HG03039 (cell line): ENCODE results near the gene PIGL.
"Not testable (repeated sequence)": the region's sequence is repeated elsewhere in the genome, so short reads cannot be mapped to it uniquely, and the experiment has no call there.

Source experiments
- ATAC-seq: cut with Tn5 transposase; IDR thresholded peaks from one replicate; pipeline ENCODE4 v1.9.1; 2021; ENCODE audit warnings: mild to moderate bottlenecking, moderate library complexity; ENCODE audit not compliant: unreplicated experiment

PIGL gene

GRCh38 chr17:16217002-16217635, at the start of gene PIGL:
Gene PIGL (plus strand): TSS chr17:16217210. CDS start chr17:16217227, 17 bp downstream.
- no peak for ATAC-seq

GRCh38 chr17:16171613-16172012, 45.4 kb upstream of the PIGL start:
- ATAC-seq, result no peak

DNA sequence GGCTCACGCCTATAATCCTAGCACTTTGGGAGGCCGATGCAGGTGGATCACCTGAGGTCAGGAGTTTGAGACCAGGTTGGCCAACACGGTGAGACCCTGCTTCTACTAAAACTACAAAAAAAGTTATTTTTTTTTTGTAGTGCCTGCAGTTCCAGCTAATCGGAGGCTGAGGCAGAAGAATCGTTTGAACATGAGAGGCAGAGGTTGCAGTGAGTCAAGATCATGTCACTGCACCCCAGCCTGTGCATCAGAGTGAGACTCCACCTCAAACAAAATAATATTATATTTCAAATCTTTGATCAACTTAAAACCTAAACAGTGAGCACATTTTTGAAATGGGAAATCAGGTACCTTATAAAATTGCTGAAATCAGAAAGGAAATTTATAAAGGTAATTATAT, 38.2 kb upstream of the PIGL start:
- no peak for ATAC-seq

DNA sequence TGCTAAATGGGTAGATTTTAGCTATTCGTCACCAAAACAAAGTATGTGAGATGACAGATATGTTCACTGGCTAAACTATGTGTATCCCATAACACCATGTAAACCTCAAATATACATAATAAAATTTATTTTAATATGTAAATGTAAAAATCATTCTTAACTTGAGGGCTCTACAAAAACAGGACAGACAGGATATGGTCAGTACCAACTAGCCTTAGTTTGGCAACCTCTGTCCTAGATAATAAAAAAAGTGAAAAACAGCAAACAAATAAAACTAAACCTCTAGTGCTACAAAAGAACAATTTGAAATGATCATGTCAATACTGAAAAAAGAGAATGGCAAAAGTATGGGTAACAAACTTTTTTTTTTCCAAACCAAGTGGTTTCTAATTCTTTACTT, 35.4 kb upstream of the PIGL start:
- ATAC-seq, result no peak

- no peak for ATAC-seq
These were observed 29.4 kb upstream of the PIGL start for GRCh38 chr17:16187642-16188041.

DNA sequence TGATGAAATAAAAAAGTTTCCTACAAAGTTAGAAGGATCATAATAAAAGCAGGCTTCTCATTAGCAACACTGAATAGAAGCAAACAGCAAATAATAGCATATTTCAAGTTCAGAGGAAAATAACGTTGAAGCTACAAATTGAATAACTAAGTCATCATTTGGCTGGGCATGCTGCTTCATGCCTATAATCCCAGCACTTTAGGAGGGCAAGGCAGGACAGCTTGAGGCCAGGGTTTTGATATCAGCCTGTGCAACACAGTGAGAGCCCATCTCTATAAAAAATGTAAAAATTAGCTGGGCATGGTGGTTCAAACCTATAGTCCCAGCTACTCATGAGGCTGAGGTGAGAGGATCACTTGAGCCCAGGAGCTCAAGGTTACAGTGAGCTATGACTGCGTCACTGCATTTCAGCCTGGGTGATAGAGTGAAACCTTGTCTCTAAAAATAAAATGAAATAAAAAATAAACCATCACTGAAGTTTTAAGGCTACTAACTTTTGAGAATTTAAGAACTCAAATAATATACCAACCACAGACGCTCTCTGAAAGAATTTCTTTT, 27.1 kb upstream of the PIGL start:
- ATAC-seq, result no peak

DNA sequence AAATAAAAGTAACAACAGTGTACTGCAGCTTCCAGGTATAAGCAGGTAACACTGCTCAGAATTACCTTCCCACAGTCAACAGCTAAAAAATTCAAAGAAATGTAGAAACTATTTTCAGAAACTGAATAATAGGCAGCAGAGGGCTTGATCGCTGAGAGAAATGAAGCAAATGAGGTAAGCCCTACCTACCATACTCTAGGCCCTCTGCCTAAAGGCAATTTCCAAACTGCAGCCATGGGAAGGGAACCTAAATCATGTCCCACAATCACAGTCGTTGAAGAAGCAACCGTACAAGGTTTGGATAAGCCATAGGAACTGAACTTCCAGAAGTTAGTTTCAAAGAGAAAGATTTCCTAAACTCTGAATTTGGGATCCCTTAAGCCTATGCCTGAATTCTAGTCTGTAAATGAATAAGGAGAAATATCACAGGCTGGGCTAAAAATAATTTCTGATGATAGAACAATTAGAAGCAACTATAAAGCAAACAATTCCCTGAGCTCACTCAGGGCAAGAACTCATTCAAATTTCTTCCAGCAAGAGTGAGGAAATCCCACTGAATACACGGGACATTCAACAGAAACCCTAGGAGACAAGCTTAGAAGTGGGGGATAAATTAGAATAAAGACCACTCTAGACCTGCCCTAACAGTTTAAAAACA, 26.2 kb upstream of the PIGL start:
- no peak for ATAC-seq

GRCh38 chr17:16191604-16192003, 25.4 kb upstream of the PIGL start:
- ATAC-seq, result no peak

DNA sequence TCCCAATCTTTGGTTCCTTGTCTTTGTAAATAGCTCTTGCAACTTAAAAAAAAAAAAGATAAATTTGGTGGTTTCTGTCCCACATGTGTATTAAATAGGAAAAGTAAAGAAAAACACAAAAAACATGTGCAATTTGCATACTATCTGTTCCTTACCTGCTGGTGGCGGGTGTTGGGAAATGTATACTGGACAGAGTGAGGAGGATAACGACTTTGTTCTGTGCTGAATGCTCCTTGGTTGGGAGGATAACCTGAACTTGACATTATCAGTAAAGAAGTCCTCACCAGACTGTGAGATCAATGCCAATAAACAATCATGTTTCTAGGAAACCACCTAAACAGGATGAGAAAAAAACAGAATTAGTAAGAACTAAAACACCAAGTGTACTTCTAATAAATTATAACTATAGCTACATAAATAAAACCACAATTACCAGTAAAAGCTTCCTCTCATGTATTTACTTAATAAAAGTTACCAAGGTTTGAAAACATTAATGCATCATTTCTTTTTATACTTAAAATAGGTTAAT, 22.6 kb upstream of the PIGL start:
- ATAC-seq, result not testable (repeated sequence)

DNA sequence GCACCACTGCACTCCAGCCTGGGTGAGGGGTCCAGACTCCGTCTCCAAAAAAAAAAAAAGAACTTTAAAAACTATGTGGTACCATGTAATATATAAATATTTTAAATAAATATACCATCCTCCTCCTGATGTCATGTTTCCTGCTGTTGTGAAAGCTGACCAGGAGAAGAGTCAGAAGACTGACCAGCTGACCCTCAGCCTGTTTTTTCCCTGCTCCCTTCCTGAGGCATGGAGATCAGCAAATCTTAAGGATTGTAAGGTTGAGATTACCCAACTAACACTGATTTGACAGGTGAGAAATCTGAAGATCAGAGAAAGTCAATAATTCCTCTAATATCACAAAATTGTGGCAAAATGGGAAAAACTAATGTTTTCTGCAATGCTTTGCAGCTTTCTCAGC, 19.7 kb upstream of the PIGL start:
- no peak for ATAC-seq

DNA sequence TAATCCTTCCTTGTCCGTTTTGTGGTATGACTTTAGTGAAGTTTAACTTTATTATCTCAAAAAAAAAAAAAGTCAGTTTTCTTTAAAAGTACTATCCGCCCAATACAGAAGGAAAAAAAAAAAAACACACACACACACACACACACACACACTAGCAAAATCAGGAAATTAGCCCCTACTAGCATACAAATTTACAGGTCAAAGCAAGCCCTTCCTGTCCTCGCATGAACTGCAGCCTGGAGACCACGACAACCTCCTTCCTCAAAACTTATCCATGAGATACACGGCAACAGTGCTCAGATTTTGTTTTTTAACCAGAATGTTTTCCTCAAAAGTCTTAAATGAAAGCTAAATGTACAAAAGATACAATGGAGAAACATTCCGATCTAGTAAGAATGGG, 17.9 kb upstream of the PIGL start:
- ATAC-seq, result no peak

DNA sequence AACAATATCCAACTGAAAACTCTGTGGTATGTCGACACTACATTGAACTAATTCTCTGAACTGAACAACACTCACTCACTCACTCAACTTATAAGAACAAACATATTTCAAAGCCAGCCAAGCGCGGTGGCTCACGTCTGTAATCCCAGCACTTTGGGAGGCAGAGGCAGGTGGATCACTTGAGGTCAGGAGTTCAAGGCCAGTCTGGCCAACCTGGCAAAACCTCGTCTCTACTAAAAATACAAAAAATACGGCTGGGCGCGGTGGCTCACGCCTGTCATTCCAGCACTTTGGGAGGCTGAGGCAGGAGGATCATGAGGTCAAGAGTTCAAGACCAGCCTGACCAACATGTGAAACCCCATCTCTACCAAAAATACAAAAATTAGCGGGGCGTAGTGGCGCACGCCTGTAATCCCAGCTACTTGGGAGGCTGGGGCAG, 15.3 kb upstream of the PIGL start:
- ATAC-seq, result not testable (repeated sequence)

DNA sequence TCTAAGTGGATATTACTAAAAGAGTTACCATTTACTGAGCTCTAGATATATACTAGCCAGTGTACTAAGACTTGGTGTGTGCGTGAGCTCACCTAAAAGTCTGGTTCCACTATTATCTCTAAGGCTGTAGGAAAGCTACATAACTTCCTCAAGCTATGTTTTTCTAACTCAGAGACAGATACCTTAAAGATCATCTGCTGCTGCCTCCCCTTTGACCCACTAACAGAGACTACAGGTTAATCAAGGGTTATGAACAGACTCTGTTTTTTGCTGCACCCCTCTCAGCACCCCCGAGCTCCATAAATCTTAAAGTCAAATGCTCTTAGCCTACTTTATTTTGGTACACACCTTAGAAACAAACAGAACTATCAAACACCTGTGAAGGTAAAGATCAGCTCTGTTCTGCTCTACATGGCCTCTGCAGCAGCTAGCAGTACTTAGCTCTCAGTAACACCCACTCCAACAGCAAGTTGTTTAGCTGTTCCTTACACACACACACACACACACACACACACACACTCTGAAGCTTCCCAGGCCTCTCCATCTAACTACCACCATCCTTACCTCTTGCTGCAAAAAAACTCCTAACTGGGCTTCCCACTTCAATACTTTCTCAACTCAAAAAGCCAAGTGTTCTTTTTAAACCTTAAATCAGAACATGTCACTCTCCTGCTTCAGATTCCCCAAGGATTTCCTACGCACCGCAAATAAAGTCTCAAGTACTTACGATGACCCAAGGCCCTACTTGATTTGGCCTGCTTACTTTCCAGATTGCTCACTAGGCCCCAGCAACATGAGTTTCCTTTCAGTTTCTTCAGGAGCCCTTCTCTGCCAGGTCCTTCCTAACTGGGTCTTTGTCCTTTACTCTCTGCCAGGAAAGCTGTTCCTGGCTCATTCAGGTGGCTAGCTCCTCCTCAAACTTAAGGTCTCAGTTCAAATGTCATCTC, 14.2 kb upstream of the PIGL start:
- ATAC-seq, result not testable (repeated sequence)

GRCh38 chr17:16204763-16205162, 12.2 kb upstream of the PIGL start:
- not testable (repeated sequence) for ATAC-seq

DNA sequence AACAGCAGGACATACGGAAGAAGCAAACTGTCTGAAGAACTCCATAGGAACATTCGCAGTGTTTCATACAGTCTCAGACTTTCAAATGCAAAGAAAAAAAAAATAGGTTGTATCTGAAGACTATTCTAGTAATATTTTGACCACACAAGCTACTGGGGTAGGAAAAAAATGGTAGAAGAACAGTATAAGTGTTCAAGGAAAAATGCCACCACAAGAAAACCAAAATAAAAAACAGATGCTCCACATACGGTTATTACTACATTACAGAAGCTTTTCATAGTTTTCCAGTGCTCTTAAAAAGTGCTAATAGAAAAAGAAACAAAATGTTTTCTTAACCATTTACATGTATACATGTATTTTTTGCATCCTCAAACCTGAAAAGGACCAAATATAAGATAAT, 5.4 kb upstream of the PIGL start:
- no peak for ATAC-seq

- no peak for ATAC-seq
These were observed 4.2 kb upstream of the PIGL start for GRCh38 chr17:16212793-16213192.

DNA sequence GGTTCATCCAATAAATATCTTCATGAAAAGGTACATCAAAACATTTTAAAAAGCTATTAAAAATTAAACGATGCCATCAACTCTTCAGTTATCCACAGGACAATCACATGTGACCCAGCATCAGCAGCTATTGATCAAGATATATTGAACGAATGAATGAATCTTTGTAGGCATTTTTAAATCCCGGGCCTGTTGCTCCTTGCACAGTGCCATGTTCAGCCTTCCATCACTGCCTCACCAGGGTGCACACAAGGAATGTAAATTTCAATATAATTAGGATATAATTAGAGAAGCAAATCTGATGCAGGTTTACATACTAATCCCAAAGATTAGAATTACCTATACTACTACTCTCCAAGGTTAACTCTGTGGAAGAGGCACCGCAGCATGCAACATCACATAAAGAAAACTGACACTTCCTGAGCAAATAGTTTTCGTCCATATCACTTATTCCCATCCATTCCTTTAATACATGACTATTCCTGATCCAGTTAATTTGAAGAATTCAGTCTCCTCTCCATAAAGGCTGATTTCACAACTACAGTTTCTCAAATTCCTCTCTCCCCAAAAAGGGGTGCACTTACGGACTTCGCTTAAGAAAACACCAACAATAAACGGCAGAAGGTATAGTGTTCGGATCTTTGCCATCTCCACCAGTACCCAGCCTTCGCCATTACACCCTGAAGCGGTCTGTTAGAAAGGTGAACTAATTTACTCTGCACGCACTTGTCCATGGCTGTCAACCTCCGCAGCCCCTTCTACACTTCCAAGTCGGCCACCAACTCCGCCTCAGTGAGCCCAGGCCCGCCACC, 2.6 kb upstream of the PIGL start:
- ATAC-seq, result peak; percentile 5

- peak; percentile 31 for ATAC-seq
These were observed 2.1 kb upstream of the PIGL start for GRCh38 chr17:16215002-16215272.

GRCh38 chr17:16215273-16215964, 1.6 kb upstream of the PIGL start, which contains the start of gene NCOR1:
Gene NCOR1 (minus strand): TSS chr17:16215534. CDS start chr17:16194569, 20,965 bp downstream.
- ATAC-seq, result peak; percentile 74

DNA sequence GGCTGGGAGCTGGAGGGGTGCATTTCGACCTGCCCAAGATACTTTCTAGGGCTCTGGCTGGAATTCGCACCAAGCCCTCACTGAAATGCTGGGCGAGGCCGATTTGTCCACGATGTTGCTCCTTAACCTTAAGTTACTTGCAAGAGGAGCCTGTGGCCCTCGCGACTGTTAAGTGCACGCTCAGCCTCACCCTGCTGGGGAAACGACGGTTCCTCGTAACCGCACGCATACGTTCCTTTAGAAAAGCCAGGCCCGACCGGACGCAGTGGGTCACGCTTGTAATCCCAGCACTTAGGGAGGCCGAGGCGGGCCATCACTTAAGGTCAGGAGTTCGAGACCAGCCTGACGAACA, 1.1 kb upstream of the PIGL start:
- no peak for ATAC-seq
